ENCODE measurements around the gene POLR1A.

The POLR1A gene

DNA sequence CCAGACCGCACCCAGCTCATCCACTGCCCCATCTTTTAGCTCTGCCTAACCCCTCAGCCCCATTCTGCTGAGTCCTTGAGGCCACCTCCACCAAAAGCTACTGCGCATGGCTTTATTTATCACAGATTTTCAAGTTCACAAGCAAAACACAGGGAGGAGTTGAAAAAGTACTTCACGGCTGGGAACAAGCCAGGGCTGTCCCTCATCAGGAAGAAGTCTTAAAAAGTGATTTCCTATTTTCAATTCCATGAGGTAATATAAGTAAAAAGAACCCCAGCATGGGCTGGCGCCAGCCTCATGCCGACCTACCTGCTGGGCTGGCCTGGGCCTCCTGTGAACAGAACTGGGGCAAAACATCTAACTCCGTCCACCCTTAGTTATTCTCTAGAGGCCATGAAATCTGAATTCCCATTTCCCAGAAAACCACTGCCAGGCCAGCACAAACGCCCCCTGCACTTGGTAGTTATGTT is 69.0 kb downstream of the POLR1A start:
- TF ChIP-seq, protein P1, sequence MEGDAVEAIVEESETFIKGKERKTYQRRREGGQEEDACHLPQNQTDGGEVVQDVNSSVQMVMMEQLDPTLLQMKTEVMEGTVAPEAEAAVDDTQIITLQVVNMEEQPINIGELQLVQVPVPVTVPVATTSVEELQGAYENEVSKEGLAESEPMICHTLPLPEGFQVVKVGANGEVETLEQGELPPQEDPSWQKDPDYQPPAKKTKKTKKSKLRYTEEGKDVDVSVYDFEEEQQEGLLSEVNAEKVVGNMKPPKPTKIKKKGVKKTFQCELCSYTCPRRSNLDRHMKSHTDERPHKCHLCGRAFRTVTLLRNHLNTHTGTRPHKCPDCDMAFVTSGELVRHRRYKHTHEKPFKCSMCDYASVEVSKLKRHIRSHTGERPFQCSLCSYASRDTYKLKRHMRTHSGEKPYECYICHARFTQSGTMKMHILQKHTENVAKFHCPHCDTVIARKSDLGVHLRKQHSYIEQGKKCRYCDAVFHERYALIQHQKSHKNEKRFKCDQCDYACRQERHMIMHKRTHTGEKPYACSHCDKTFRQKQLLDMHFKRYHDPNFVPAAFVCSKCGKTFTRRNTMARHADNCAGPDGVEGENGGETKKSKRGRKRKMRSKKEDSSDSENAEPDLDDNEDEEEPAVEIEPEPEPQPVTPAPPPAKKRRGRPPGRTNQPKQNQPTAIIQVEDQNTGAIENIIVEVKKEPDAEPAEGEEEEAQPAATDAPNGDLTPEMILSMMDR (conservative IDR thresholded peaks at IDR 0.05; ENCODE audit: low read length) = no peak
- TF ChIP-seq EZH2phosphoT487 (IDR thresholded peaks at IDR 0.05; ENCODE audit: borderline replicate concordance) = no peak
- Histone ChIP-seq H3K9me3 (ENCODE audit: insufficient read depth, low read depth, low read length) (no peaks in the 10 kb centered on the region), H3K9me2 (replicated peaks; ENCODE audit: low read depth, low read length) (no peaks in the 10 kb centered on the region), H3K9ac (ENCODE audit: low read depth, low read length, poor library complexity, severe bottlenecking) (peak overlapping the region; percentile 75), H3K36me3 (ENCODE audit: insufficient read depth, low read length) (peaks cover 39% of the 10 kb centered on the region; the same call in 1 of the 2 replicates), H3K4me3 (ENCODE audit: low read length, poor library complexity, severe bottlenecking) (peak overlapping the region; percentile 60), H3K4me2 (ENCODE audit: low read depth, low read length, poor library complexity, severe bottlenecking) (peak overlapping the region; percentile 75), H3K4me1 (ENCODE audit: insufficient read depth, low read length, poor library complexity, severe bottlenecking) (peaks cover 58% of the 10 kb centered on the region), H2AFZ (ENCODE audit: low read length) (no peak overlapping the region), H3K79me2 (ENCODE audit: insufficient read depth, low read length) (no peaks in the 10 kb centered on the region), H3F3A (ENCODE audit: low read depth) (peaks cover 11% of the 10 kb centered on the region), H4K20me1 (ENCODE audit: insufficient read depth, low read length, poor library complexity, severe bottlenecking) (no peaks in the 10 kb centered on the region), H3K27me3 (ENCODE audit: insufficient read depth, low read length, poor library complexity, severe bottlenecking) (no peaks in the 10 kb centered on the region)

GRCh38 chr2:86035883-86036668 is 69.6 kb downstream of the POLR1A start:
- Histone ChIP-seq H3K36me3 (ENCODE audit: insufficient read depth, low read length) (peaks cover 39% of the 10 kb centered on the region; the same call in 1 of the 2 replicates), H3K27me3 (ENCODE audit: insufficient read depth, low read length, poor library complexity, severe bottlenecking) (no peaks in the 10 kb centered on the region), H3K4me1 (ENCODE audit: insufficient read depth, low read length, poor library complexity, severe bottlenecking) (peaks cover 55% of the 10 kb centered on the region), H3K4me2 (ENCODE audit: low read depth, low read length, poor library complexity, severe bottlenecking) (peak overlapping the region; percentile 75), H3K9me2 (replicated peaks; ENCODE audit: low read depth, low read length) (no peaks in the 10 kb centered on the region), H4K20me1 (ENCODE audit: insufficient read depth, low read length, poor library complexity, severe bottlenecking) (no peaks in the 10 kb centered on the region), H3K9me3 (ENCODE audit: insufficient read depth, low read depth, low read length) (no peaks in the 10 kb centered on the region), H3K4me3 (ENCODE audit: low read length, poor library complexity, severe bottlenecking) (peak overlapping the region; percentile 60), H2AFZ (ENCODE audit: low read length) (no peak overlapping the region), H3K9ac (ENCODE audit: low read depth, low read length, poor library complexity, severe bottlenecking) (peak overlapping the region; percentile 75), H3K79me2 (ENCODE audit: insufficient read depth, low read length) (no peaks in the 10 kb centered on the region), H3F3A (ENCODE audit: low read depth) (peaks cover 11% of the 10 kb centered on the region)
- TF ChIP-seq, protein P1 (conservative IDR thresholded peaks at IDR 0.05; ENCODE audit: low read length) = no peak
- no peak for TF ChIP-seq EZH2phosphoT487 (IDR thresholded peaks at IDR 0.05; ENCODE audit: borderline replicate concordance)

DNA sequence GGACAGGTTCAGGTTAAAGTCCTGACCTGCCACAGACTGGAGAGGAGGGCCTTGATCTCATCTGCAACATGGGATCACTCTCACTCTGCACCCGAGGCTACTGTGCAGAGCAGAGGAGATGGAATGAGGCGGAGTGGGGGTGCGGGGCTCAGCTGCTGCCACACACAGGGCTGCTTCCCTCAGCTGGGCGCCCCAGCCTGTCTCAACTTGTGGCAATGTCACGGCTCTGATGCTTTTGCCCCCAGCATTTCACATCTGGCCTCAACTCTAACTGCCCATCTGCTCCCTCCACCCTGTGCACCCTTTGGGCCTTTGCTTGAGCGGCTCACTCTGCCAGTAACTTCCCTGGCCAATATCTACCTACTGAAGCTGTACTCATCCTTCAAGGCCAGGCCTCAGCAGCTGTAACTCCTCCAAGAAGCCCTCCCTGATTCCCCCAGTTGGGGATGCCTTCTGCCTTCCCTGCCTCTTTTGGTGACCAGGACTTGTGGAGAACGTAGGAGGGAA is 70.3 kb downstream of the POLR1A start:
- no peaks in the 10 kb centered on the region for H3K27me3 ChIP-seq (ENCODE audit: insufficient read depth, low read length, poor library complexity, severe bottlenecking)
- H3F3A ChIP-seq (ENCODE audit: low read depth) = peaks cover 11% of the 10 kb centered on the region
- H4K20me1 ChIP-seq (ENCODE audit: insufficient read depth, low read length, poor library complexity, severe bottlenecking) = no peaks in the 10 kb centered on the region
- H3K4me1 ChIP-seq (ENCODE audit: insufficient read depth, low read length, poor library complexity, severe bottlenecking) = peaks cover 55% of the 10 kb centered on the region
- H3K36me3 ChIP-seq (ENCODE audit: insufficient read depth, low read length) = peaks cover 41% of the 10 kb centered on the region; the same call in 1 of the 2 replicates
- peak overlapping the region; percentile 75 for H3K4me2 ChIP-seq (ENCODE audit: low read depth, low read length, poor library complexity, severe bottlenecking)
- no peaks in the 10 kb centered on the region for H3K79me2 ChIP-seq (ENCODE audit: insufficient read depth, low read length)
- peak overlapping the region; percentile 60 for H3K4me3 ChIP-seq (ENCODE audit: low read length, poor library complexity, severe bottlenecking)
- TF ChIP-seq, protein P1 (conservative IDR thresholded peaks at IDR 0.05; ENCODE audit: low read length) = no peak
- no peak for TF ChIP-seq EZH2phosphoT487 (IDR thresholded peaks at IDR 0.05; ENCODE audit: borderline replicate concordance)
- no peaks in the 10 kb centered on the region for H3K9me3 ChIP-seq (ENCODE audit: insufficient read depth, low read depth, low read length)
- peak overlapping the region; percentile 75 for H3K9ac ChIP-seq (ENCODE audit: low read depth, low read length, poor library complexity, severe bottlenecking)
- no peaks in the 10 kb centered on the region for H3K9me2 ChIP-seq (replicated peaks; ENCODE audit: low read depth, low read length)
- H2AFZ ChIP-seq (ENCODE audit: low read length) = no peak overlapping the region

Measured in Loucy (cell line).